Activated CD4-positive, CD25-positive, alpha-beta regulatory T cell treated with anti-CD3 and anti-CD28 coated beads, Interleukin-2, amount 50 U/mL, for 16 hours (primary cell): ENCODE results near the gene SDK1.

ENCODE experiments used
- DNase-seq: peaks from one replicate; pipeline ENCODE4 v3.0.0-alpha.2; 2020; ENCODE audit warnings: low read depth, low spot score

SDK1 gene

DNA sequence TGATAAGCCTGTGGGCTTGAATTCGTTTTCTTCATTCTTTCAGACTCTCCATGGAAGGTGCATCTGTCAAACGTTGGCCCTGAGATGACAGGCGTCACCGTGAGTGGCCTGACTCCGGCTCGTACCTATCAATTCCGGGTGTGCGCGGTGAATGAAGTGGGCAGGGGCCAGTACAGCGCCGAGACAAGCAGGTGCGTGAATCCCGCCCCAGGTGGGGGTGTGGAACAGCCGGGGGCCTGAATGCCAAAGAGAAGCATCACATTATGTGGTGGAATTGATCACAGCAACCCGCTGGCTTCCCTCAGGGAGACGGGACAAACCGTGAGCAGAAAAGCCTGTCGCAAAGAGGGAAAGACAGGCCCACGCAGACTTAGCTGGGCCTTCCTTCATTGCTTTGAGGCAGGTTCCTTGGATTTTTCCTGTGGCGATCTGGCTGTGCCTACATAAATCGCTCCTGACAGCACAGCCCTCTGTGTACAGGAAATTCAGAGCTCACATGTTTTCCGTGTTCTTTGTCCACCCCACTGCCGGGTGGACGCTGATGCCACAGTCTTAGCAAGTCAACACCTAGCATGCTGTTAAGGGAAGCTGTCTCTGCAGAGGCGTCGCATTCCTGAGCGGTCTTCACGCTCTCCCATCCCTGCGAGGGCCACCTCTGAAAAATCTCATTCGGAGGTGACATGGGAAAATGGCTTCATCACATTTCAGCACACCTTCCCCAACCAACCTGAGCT is 710.0 kb downstream of the SDK1 start:
- no peak for DNase-seq

DNA sequence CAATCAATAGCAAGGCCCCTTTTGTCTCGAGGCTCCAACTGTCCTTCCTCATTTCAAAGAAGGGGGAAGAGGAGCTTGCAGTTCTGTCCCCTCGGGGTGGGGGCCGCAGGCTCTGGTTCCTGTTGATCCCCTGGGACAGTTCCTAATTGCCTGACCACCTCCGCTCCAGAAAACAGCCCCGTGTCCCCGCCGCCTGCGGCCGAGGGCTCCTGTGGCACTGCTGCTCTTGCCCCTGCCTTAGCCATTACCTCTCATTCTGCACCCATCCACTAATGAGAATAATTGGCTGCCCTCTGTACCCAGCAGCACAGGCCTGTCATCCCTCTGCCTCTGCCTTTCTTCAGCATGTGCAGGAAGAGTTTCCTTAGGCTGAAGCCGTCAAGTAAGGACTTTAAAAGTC is 712.7 kb downstream of the SDK1 start:
- no peak for DNase-seq

DNA sequence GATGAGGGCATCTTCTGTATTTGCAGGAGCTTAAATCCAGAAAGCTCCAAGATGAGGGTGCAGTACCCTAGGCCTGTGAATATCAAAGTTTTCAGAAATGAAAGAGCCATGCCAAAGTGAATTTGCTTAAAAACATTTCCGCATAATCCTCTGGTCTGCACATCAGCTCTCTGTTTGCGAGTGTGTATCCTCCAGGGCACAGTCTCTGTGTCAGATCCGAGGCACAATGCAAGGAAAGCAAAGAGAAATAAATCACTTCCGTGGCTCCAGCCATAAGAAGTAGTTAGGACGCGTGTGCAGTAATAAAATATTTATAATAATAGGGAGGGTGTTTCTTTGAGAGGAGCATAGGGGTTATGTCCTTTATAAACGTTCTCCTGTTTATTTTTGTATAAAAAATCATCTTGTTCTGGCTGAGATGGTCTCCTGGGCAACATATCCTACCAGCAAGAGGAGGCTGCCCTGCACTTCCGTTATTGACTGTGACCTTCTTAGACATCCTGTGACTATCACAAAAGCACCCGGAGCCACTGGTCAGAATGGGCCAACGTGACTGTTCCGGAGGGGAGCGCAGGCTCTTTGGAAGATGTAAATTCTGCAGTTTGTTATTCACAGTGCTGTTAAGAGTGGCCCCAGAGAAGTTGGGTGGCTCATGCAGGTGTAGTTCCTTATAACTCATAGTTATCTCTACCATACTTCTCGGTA is 713.4 kb downstream of the SDK1 start:
- no peak for DNase-seq

DNA sequence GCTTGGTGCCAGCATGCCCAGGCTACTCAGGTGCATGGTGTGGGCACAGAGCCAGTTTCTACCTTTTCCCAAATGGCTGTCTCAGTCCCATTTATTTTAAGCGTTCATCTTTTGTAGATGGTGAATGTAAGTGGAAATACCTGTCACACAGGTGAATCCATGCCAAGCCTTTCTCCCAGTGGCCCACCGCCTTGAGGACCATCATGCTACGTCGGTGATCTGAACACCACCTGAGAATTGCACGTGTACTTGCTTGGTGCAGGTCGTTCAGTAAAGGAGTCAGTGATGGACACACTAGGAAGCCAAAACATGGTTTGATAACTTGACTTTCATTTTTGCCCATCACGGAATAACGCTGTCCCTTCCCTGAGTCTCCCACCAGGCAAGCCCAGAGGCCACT is 714.3 kb downstream of the SDK1 start:
- no peak for DNase-seq

DNA sequence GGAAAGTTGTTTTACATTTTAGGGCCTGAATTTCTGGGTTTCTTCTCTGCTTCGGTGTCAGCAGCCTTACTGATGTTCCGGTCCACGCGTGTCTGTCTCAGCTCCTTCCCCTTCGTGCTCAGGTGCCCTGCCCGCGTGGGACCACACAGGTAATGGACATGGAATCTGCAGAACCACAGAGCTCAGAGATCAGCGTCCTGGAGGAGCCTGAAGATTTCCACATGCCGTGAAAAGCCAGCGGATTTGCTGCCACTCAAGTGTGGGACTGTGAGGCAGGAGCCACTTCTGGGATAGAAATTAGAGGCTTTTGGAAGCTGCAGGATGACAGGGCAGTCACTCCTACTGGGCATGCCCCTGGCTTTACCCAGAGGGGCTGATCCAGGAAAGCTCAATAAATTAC is 714.9 kb downstream of the SDK1 start:
- DNase-seq, result no peak

DNA sequence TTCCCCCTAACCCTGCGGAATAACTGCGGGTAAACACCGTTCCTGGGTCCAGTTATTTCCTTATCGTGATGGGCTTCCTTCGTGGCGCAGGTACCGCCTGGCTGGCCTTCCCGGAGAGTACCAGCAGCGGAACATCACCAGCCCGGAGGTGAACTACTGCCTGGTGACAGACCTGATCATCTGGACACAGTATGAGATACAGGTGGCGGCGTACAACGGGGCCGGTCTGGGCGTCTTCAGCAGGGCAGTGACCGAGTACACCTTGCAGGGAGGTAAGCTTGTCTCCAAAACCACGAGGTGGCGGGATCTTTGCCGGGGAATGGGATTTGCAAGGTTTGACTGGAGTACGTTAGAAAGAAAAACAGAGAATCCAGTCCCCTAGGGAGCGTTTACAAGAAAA is 716.0 kb downstream of the SDK1 start:
- DNase-seq, result no peak

DNA sequence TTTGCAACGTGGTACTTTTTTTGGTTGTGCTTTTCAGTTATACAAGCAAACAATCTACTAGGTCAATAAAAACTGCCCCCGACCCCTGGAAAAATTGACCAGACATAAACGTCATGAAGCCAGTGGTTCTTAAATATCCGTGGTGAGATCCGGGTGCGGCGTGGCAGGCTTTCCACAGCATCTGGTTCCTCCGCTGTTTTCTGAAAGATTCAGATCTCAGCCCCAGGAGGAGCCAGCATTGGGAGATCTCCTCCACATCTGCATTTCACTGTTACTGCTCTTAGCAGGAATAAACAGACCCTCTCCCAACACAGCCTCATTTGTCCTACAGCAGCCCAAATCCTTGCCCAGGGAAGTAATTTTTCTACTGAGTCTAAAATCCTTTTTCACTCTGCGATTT is 716.7 kb downstream of the SDK1 start:
- DNase-seq, result no peak

DNA sequence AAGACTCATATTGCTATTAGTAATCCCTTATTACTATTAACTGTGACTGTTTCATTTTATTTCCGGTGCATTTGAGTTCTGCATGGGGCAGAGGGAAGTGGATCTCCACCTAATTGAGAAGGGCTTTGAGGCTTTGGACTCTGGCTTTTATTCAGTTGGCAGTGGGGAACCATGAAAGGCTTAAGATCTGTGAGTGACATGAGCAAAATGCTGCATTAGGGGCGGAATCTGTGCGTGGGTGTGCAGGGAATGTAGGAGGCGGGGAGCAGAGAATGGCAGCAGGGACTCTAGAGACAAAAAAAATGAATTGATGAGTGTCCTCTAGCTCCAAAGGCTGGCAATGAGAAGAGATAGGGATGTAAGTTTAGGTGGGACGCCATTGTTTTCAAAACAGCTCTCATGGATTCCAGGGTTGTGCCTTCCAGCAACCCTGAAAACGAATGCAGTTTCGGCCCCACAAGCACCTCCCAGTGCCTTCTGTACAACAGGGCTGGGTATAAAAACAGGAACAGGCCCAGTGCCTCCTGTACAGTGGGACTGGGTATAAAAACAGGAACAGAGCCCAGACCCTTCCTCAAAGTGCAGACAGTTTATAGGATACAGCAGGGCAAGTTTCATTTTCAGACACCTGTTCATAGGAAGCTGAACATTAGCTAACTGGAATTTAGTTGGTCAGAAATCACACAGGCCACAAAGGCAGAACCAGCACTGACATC is 717.7 kb downstream of the SDK1 start:
- DNase-seq, result no peak

DNA sequence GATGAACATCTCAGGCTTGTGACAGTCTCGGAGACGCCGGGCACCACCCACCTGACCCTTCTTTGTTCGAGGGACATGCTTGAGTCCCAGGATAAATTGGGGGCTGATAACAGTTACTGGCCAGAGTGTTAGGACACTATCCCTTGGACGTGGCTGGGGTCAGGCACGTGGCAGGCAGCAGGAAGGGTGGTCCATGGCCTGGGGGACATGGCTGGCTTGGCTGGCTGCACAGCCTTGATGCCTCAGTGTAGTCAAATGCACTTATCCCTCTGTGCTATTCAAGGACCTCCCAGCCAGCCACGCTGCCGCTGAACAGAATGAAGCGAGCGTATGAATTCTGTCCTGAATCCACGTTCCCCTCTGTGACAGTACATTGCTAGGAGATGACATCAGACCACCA is 719.0 kb downstream of the SDK1 start:
- DNase-seq, result no peak

DNA sequence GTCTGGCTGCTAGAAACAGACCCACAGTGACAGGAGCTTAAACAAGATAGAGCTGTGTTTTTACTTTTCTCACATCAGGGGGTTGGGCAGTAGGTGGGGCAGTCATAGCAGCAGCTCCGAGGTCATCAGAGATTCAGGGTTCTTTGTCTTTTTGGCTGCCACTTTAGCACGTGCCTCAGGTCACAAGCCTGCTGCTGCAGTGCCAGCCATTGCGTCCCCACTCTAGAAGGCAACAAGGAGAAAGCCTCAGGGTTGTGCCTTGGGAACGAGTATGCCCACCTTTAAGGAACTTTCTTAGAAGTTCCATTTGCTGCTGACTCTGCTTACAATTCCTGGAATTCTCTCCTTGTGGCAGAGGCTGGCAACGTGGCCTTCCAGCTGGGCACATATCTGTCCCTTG is 720.4 kb downstream of the SDK1 start:
- no peak for DNase-seq

DNA sequence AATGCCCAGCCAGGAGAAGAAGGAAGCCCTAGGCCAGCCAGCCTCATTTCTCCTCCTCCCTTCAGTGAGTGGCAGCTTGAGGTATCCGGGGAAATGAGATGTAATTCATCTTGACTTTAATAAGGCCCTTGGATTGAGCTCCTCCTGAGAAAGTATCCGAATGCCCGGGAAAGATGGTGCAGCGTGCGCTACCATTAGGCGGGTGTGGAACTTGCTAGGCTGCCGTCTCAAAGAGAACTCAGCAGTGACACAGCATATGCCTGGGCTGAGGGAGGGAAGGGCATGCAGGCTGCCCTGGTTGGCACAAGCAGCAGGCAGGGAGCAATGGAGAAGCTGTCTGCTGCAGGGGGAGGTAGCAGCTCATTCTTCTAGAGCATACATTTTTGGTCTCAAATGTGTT is 721.2 kb downstream of the SDK1 start:
- no peak for DNase-seq

DNA sequence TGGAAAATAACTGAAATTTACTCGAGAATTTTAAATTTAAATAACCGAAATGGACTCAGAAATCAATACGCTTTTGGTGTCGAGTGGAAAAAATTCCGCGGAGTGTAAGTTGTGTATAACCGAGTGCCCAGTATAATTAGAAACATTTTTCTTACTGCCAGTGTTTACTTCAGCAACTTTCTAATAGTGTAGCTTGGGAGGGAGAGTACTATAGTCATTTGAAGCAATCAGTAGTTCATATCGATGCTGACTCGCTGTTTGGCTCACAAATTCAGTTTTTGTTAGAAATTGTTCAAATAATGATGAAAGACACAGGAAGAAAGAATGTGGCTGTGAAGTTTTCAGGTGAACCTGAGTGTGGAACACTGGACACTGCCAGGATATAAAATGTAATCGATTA is 722.5 kb downstream of the SDK1 start:
- DNase-seq, result no peak

DNA sequence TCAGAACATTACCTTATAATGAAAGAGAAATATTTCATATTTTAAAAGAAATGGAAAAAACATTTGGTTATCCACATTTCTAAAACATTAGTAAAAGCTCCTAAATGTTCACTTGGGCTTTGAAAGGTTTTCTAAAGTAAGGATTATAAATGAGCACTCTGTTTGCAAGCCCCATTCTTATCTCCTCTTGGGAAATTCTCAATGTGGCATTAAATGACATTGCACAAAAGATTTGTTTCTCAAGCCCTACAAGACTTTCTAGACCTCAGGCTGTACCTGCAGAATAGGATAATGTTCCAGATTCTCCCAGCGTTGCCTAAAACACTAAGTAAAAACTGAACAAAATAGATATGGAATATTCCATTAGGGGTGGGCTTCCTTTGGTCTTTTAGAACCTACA is 723.1 kb downstream of the SDK1 start:
- no peak for DNase-seq

DNA sequence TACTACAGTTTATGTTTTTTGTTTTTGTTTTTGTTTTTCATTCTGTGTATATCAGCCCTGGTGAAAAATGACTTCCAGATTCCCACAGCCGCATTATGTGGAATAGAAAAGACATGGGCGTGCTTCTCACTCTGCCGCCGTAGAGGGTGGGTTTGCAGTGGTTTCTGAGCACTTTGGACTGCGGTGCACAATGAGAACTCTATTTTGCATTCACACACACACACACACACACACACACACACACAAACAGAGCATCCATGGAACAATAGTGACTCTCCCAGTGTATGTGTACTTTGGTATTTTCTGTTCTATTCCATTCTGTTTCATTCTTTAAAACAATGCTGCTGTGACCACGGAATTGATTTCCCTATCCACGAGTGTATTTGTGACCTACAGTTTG is 723.8 kb downstream of the SDK1 start:
- no peak for DNase-seq

DNA sequence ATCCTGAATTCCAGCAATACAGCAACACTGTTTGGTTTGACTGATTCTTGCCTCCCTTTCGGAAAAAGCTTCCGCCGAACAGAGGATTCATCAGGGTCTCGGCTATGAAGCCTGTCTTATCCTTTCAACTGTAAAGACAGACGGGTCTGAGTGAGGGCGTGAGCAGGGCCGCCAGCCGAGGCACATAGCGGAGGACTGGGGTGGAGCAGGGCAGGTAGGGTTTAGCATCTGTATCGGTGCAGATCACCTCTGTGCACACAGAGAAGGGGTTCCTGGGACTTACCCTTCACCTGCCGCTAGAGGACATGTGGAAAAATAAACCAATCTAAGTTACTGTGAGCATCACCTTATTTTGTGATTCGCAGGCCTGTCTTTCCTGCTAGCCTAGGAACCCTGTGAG is 724.2 kb downstream of the SDK1 start:
- no peak for DNase-seq

DNA sequence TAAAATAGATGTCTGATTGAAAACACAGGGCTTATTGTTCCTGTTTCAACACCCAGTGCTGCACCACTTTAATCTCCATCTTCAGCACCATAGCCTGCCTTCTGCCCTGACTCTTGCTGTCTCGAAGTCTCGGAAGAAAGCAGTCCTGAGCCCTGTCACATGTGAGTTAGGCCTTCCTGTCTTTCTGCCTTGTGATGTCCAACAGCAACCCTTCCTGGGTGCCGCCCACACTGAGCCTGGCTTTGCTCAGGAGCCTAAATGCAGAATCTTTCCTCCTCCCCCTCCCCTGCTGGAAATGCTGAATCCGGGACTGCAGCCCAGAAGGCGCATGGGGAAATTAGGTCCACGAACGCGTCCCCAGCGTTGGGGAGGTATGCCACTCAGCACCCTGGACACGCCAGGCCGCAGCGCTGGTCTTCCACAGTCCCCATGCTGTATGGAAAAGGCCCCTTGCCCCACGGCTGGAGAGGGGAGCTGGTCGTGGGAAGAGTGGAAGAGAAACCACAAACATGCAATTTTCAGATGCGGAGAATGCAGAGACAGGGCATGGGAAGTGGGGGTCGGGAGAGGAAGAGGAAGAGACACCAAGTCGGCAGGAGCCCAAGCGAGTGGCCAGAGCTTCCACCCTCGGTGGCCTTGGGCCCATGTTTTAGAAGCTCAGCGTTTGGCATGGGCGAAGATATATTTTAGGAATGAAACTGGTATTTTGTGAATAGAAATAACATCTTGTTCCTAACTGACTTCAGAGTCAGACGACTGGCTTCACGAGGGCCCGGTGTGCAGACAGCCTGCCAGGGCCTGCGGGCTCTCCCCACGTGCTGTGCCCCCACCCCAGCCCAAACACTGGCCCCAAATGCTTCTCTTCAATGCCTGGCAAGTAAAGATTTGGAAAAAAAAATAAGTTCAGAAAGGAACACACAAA is 724.9 kb downstream of the SDK1 start:
- DNase-seq, result no peak

DNA sequence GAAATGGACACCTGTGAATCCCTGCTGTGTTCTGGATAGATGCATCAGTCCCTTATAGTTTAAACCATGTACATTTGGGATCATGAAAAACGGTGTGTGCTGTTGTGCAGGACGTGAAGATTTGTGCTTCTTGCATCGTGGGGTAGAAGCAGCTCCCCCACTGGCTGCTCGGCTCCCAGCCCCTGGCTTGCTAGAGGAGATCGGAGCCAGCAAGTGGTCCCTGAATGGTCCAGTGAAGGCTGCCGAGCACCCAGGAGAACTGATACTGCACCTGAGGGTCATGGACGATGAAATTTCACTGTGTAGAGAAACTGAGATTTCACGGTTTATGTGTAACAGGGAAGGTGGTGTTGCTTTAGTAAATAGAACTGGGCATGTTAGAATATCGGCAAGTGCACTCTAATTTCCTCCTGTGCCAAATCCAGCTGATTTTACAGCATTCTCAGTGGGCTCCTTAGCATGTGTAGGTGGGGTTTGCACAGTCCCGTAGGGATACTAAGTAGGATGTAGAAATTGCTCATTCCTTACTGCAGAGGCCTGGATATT is 726.0 kb downstream of the SDK1 start:
- DNase-seq, result no peak

DNA sequence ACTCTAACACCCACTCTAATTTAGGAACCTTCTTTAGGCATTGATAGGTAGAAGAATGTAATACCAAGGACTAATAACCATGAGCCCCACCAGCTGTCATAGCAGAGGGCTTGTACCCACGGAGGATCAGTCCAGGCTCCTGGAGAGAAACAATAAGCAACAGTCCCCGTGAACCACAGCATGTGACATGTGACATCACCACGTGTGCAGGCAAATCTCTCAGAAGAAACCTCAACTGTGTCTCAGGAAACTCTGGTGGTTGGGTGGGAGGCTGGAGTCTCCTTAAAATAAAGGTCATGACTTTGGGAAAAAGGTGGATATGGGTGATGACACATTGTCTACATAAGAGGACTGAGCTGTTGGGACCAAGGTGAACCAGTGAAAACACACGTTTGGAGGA is 727.2 kb downstream of the SDK1 start:
- DNase-seq, result no peak

DNA sequence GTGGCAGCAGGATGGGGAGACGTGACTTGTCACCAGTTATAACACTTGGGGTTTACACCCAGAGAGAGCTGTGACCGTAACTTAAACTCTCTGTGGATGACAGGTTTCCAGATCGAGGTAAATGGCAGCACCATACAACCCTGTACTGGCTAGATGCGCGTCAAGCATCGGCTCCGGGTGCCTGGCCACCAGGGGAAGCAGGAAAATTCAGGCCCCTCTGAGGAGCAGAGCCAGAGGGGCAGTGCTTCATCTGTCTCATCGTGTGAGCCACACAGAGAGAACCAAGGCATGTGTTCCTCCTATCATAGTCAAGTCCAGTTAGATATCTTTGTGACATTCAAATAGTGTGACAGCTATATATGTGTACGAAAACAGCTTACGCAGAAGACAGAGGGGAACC is 728.9 kb downstream of the SDK1 start:
- DNase-seq, result no peak

DNA sequence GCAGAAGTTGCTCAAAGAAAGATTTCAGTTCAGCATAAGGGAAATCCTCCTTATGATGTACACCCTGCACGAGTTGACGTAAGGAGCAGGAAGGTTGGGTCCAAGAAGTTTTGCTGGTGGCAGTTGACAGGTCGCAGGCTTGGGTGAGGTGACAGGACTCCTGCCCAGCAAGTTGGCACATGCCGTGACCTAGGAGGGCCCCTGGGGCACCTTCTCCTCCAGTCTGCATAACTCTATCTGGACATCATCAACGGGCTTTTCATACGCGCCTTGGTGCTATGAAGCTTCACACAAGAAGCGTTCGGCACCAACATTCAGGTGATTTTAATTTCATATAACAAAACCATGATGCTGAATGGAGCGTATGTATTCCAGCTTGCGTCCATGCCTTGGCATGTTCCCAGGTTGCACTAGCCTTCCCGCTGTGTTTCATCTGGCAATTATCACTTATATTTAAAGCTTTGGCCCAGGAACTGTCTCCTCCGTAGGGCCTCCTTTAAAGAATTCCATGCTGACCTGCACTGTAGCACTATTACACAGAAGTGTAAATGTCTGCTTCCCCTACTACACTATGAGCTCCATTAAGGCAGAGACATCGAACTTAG is 729.4 kb downstream of the SDK1 start:
- DNase-seq, result no peak

DNA sequence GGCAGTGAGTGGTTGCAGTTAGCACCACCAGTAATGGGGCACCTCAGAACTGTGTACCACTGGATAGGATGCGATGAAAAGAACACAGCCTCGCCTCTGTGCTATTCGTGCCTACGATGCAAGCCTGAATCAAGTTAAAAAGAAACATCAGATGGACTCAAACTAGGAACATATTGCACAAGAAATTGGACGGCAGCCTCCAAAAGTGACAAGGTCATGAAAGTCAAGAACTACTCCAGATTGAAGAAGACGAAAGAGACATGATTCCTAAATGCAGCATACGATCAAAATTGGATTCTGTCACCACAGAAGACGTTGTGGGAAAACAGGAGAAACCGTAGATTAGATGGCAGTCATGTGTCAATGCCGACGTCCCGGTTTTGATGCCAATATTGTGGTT is 732.9 kb downstream of the SDK1 start:
- DNase-seq, result no peak
